ENCODE measurements around the gene TRIM5.

The TRIM5 gene

GRCh38 chr11:5621580-5621979 is 63.3 kb downstream of the TRIM5 start:
- DNase-seq, result no peak

- no peak for DNase-seq
These were observed 64.0 kb downstream of the TRIM5 start for GRCh38 chr11:5620651-5621521.

GRCh38 chr11:5618807-5619206 is 66.1 kb downstream of the TRIM5 start:
- DNase-seq, result no peak
